ENCODE results near the gene ERVK3-1. TPM values are rescaled to one million over a fixed set of nuclear protein-coding genes. Genes with fewer than 3 reads are reported as not detected.
"Not testable (repeated sequence)": the region's sequence is repeated elsewhere in the genome, so short reads cannot be mapped to it uniquely, and the experiment has no call there.

ERVK3-1 gene
- total RNA-seq, 1 experiment from 2014 or later, result 47.4 TPM

GRCh38 chr19:58346961-58347929, 42.1 kb downstream of the ERVK3-1 start:
- DNase-seq, result peak; percentile 71 to 82
- H3K27ac ChIP-seq, result no peak overlapping the region; the same call in 1 of the 2 replicates
- no peaks in the 10 kb centered on the region for H3K27me3 ChIP-seq
- H3K36me3 ChIP-seq, result no peaks in the 10 kb centered on the region
- H3K4me3 ChIP-seq, result peak overlapping the region; percentile 69
- peaks cover 2% of the 10 kb centered on the region; the same call in 1 of the 2 replicates for H3K4me1 ChIP-seq
- no peaks in the 10 kb centered on the region for H3K9me3 ChIP-seq (replicated peaks)

GRCh38 chr19:58348080-58348479, 42.9 kb downstream of the ERVK3-1 start:
- not testable (repeated sequence) for DNase-seq; H3K36me3 ChIP-seq; H3K9me3 ChIP-seq (replicated peaks); H3K27me3 ChIP-seq; H3K4me1 ChIP-seq; H3K27ac ChIP-seq
- H3K4me3 ChIP-seq, result peak overlapping the region; percentile 69

- H3K27ac ChIP-seq, result no peak overlapping the region
- no peak for DNase-seq
- H3K4me1 ChIP-seq, result peaks cover 2% of the 10 kb centered on the region; the same call in 1 of the 2 replicates
- H3K9me3 ChIP-seq (replicated peaks), result no peaks in the 10 kb centered on the region
- H3K27me3 ChIP-seq, result no peaks in the 10 kb centered on the region
- H3K36me3 ChIP-seq, result no peaks in the 10 kb centered on the region
- no peak overlapping the region for H3K4me3 ChIP-seq
These were observed 44.4 kb downstream of the ERVK3-1 start for GRCh38 chr19:58349590-58349989.

GRCh38 chr19:58350001-58350861, 45.1 kb downstream of the ERVK3-1 start:
- no peaks in the 10 kb centered on the region for H3K9me3 ChIP-seq (replicated peaks)
- no peak overlapping the region for H3K4me3 ChIP-seq
- DNase-seq, result no peak
- peaks cover 2% of the 10 kb centered on the region; the same call in 1 of the 2 replicates for H3K4me1 ChIP-seq
- H3K36me3 ChIP-seq, result no peaks in the 10 kb centered on the region
- H3K27ac ChIP-seq, result no peak overlapping the region
- H3K27me3 ChIP-seq, result no peaks in the 10 kb centered on the region

- Histone ChIP-seq H3K4me1 (peaks cover 2% of the 10 kb centered on the region; the same call in 1 of the 2 replicates), H3K4me3 (no peak overlapping the region), H3K27ac (no peak overlapping the region), H3K9me3 (replicated peaks) (no peaks in the 10 kb centered on the region), H3K27me3 (no peaks in the 10 kb centered on the region), H3K36me3 (no peaks in the 10 kb centered on the region)
- DNase-seq, result no peak
These were observed 45.8 kb downstream of the ERVK3-1 start for GRCh38 chr19:58350871-58351557.

GRCh38 chr19:58351558-58351878, 46.3 kb downstream of the ERVK3-1 start:
- DNase-seq, result no peak
- H3K9me3 ChIP-seq (replicated peaks), result no peaks in the 10 kb centered on the region
- no peak overlapping the region for H3K27ac ChIP-seq
- H3K4me3 ChIP-seq, result no peak overlapping the region
- peaks cover 2% of the 10 kb centered on the region; the same call in 1 of the 2 replicates for H3K4me1 ChIP-seq
- H3K27me3 ChIP-seq, result no peaks in the 10 kb centered on the region
- H3K36me3 ChIP-seq, result no peaks in the 10 kb centered on the region

- Histone ChIP-seq H3K36me3 (no peaks in the 10 kb centered on the region), H3K4me1 (peaks cover 2% of the 10 kb centered on the region; the same call in 1 of the 2 replicates), H3K4me3 (no peak overlapping the region), H3K27ac (no peak overlapping the region), H3K27me3 (no peaks in the 10 kb centered on the region), H3K9me3 (replicated peaks) (no peaks in the 10 kb centered on the region)
- DNase-seq, result no peak
These were observed 47.0 kb downstream of the ERVK3-1 start for GRCh38 chr19:58351990-58352755.

GRCh38 chr19:58352760-58353671, 47.8 kb downstream of the ERVK3-1 start, which contains the start of gene A1BG:
A1BG (minus strand) TSS chr19:58353492; CDS start chr19:58353437, 55 bp downstream.
- no peaks in the 10 kb centered on the region for H3K27me3 ChIP-seq
- no peak for DNase-seq
- H3K36me3 ChIP-seq, result no peaks in the 10 kb centered on the region

GRCh38 chr19:58353717-58354477, 48.7 kb downstream of the ERVK3-1 start:
- DNase-seq, result no peak
- Histone ChIP-seq H3K27ac (no peak overlapping the region), H3K4me1 (no peaks in the 10 kb centered on the region), H3K9me3 (replicated peaks) (no peaks in the 10 kb centered on the region), H3K36me3 (no peaks in the 10 kb centered on the region), H3K27me3 (no peaks in the 10 kb centered on the region), H3K4me3 (no peak overlapping the region)

More at GRCh38 chr19:58352760-58353671, 47.8 kb downstream of the ERVK3-1 start, which contains the start of gene A1BG:
- H3K27ac ChIP-seq, result no peak within 1 kb of the TSS
- H3K9me3 ChIP-seq (replicated peaks), result no peaks in the 10 kb centered on the region
- no peak within 1 kb of the TSS for H3K4me3 ChIP-seq
- H3K4me1 ChIP-seq, result peaks cover 2% of the 10 kb centered on the region; the same call in 1 of the 2 replicates

GRCh38 chr19:58354478-58355030, 49.4 kb downstream of the ERVK3-1 start:
- H3K36me3 ChIP-seq, result no peaks in the 10 kb centered on the region
- H3K27ac ChIP-seq, result no peak overlapping the region
- no peaks in the 10 kb centered on the region for H3K4me1 ChIP-seq
- H3K27me3 ChIP-seq, result no peaks in the 10 kb centered on the region
- H3K9me3 ChIP-seq (replicated peaks), result no peaks in the 10 kb centered on the region
- no peak overlapping the region for H3K4me3 ChIP-seq
- DNase-seq, result no peak

- no peaks in the 10 kb centered on the region for H3K36me3 ChIP-seq
- no peaks in the 10 kb centered on the region for H3K27me3 ChIP-seq
- H3K27ac ChIP-seq, result no peak overlapping the region
- no peaks in the 10 kb centered on the region for H3K9me3 ChIP-seq (replicated peaks)
- H3K4me1 ChIP-seq, result no peaks in the 10 kb centered on the region
- DNase-seq, result no peak
- H3K4me3 ChIP-seq, result no peak overlapping the region
These were observed 50.1 kb downstream of the ERVK3-1 start for GRCh38 chr19:58355215-58355796.

Data from SJCRH30 (cell line).